Measurements from ENCODE around the gene FBXO2.

The FBXO2 gene

DNA sequence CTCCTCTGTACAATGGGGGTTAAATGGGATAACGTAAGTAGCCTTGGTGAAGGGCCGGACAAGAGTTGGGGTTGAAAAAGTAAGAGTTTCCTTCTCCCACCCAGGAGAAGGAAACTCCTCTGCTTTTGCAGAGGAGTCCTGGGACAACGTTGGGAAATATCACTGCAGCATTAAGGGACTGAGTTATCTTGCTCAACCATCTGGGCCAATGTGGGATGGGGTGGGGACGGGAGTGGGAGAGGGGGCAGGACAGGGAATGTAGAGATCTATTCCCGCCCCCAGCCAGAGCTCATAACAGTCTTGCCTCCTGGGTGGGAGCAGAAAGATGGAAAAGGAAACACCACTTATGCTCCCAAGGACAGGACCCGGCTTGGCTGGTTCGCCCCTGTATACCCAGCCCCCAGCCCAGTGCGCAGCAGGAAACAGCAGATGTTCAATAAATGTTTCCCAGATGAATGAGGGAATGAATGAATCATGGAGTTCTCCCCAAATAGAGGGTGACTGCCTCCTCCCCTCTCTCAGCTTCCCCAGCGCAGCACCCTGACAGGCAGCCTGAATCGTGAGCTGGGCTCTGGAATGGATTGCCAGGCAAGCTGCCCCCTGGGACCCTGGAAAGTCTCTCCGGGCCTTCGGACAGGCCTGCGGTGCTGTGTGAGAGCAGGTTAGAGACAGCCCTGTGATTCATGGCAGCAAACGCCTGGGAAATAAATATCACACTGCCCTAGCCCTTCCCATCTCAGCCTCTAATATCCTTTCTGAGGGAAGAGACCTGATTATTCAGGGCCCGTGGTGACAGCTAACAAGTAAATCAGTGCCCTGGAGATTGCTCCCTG lies 24.8 kb downstream of the FBXO2 start:
- Histone ChIP-seq H3K36me3 (ENCODE audit: control insufficient read depth, insufficient read depth, low read length) (no peaks in the 10 kb centered on the region), H3K9ac (no peak overlapping the region), H3K9me3 (ENCODE audit: control insufficient read depth, low read length) (no peaks in the 10 kb centered on the region), H3K4me3 (ENCODE audit: low read depth, low read length) (no peak overlapping the region), H3K27me3 (ENCODE audit: control insufficient read depth, insufficient read depth, low read length) (no peaks in the 10 kb centered on the region), H3K79me2 (no peaks in the 10 kb centered on the region), H3K4me2 (ENCODE audit: low read length) (no peak overlapping the region), H3K4me1 (no peaks in the 10 kb centered on the region), H3K27ac (no peak overlapping the region), H2AFZ (no peak overlapping the region)
- TF ChIP-seq, protein P1, sequence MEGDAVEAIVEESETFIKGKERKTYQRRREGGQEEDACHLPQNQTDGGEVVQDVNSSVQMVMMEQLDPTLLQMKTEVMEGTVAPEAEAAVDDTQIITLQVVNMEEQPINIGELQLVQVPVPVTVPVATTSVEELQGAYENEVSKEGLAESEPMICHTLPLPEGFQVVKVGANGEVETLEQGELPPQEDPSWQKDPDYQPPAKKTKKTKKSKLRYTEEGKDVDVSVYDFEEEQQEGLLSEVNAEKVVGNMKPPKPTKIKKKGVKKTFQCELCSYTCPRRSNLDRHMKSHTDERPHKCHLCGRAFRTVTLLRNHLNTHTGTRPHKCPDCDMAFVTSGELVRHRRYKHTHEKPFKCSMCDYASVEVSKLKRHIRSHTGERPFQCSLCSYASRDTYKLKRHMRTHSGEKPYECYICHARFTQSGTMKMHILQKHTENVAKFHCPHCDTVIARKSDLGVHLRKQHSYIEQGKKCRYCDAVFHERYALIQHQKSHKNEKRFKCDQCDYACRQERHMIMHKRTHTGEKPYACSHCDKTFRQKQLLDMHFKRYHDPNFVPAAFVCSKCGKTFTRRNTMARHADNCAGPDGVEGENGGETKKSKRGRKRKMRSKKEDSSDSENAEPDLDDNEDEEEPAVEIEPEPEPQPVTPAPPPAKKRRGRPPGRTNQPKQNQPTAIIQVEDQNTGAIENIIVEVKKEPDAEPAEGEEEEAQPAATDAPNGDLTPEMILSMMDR (IDR thresholded peaks at IDR 0.05), result no peak

DNA sequence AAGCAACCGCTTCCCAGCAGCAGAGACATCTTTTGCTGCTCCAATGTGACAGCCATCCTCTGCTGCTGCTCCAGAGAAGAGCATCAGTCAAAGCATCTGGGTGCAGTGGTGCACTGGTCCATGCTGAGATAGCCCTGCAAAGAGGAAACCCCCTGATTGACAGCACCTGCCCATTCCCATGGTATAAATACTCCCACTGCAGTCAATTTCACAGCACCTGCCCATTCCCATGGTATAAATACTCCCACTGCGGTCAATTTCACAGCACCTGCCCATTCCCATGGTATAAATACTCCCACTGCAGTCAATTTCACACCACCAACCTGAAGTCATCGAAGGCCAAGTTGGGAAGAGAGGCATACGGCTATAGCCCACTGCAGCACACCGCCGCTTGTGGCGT lies 25.5 kb downstream of the FBXO2 start:
- no peak overlapping the region for H3K9ac ChIP-seq
- no peaks in the 10 kb centered on the region for H3K36me3 ChIP-seq (ENCODE audit: control insufficient read depth, insufficient read depth, low read length)
- TF ChIP-seq, protein P1 (IDR thresholded peaks at IDR 0.05), result no peak
- H3K4me1 ChIP-seq, result no peaks in the 10 kb centered on the region
- H3K79me2 ChIP-seq, result no peaks in the 10 kb centered on the region
- no peak overlapping the region for H3K27ac ChIP-seq
- no peak overlapping the region for H3K4me3 ChIP-seq (ENCODE audit: low read depth, low read length)
- H3K27me3 ChIP-seq (ENCODE audit: control insufficient read depth, insufficient read depth, low read length), result no peaks in the 10 kb centered on the region
- H3K4me2 ChIP-seq (ENCODE audit: low read length), result no peak overlapping the region
- H3K9me3 ChIP-seq (ENCODE audit: control insufficient read depth, low read length), result no peaks in the 10 kb centered on the region
- no peak overlapping the region for H2AFZ ChIP-seq

DNA sequence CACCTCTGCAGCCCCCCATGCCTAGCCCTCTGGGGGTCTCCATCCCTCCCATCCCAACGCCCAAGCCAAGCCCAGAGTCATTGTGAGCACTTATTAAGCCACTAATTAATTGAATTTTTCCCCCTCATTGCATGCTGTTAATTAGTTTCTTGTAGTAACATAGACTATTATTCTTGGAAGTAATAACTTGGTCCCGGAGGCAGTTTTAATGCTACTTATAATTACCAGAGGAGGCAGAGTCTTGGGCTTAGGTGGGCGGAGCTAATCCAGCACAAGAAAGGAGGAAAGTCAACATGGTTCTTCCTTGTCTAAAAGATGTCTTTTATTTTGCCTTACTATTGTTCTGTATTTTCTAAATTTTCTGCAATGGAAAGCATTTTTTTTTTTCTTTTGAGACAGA lies 27.7 kb downstream of the FBXO2 start:
- Histone ChIP-seq H3K27me3 (ENCODE audit: control insufficient read depth, insufficient read depth, low read length) (no peaks in the 10 kb centered on the region), H3K9me3 (ENCODE audit: control insufficient read depth, low read length) (no peaks in the 10 kb centered on the region), H3K4me1 (no peaks in the 10 kb centered on the region), H3K4me3 (ENCODE audit: low read depth, low read length) (no peak overlapping the region), H2AFZ (no peak overlapping the region), H3K27ac (no peak overlapping the region), H3K4me2 (ENCODE audit: low read length) (no peak overlapping the region), H3K36me3 (ENCODE audit: control insufficient read depth, insufficient read depth, low read length) (no peaks in the 10 kb centered on the region), H3K79me2 (no peaks in the 10 kb centered on the region), H3K9ac (no peak overlapping the region)
- TF ChIP-seq, protein P1 (IDR thresholded peaks at IDR 0.05), result no peak

DNA sequence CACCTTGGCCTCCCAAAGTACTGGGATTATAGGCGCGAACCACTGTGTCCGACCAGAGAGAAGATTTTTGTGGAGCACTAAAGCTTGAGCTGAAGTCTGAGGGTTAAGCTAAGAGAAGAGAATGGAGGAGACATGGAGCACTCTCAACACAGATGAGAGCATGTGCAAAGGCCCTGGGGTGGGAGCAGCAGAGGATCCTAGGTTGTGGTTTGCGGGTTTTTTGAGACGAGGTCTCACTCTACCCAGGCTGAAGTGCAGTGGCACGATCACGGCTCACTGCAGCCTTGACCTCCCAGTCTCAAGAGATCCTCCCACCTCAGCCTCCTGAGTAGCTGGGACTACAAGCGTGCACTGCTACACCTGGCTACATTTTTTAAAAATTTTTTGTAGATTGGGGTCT lies 30.5 kb downstream of the FBXO2 start:
- Histone ChIP-seq H3K36me3 (ENCODE audit: control insufficient read depth, insufficient read depth, low read length) (no peaks in the 10 kb centered on the region), H3K27me3 (ENCODE audit: control insufficient read depth, insufficient read depth, low read length) (no peaks in the 10 kb centered on the region), H3K79me2 (no peaks in the 10 kb centered on the region)

More for the DNA sequence above, 30.5 kb downstream of the FBXO2 start:
- TF ChIP-seq, protein P1 (IDR thresholded peaks at IDR 0.05), result no peak
- Histone ChIP-seq H3K9ac (no peak overlapping the region), H3K9me3 (ENCODE audit: control insufficient read depth, low read length) (no peaks in the 10 kb centered on the region), H2AFZ (no peak overlapping the region), H3K4me3 (ENCODE audit: low read depth, low read length) (no peak overlapping the region), H3K4me2 (ENCODE audit: low read length) (no peak overlapping the region), H3K27ac (no peak overlapping the region), H3K4me1 (no peaks in the 10 kb centered on the region)

Data from parathyroid adenoma (tissue), 2 donors.